H1 (cell line): ENCODE results near the gene MDFIC. TPM values are rescaled to one million over a fixed set of nuclear protein-coding genes. Genes with fewer than 3 reads are reported as not detected.

Source experiments
- CHD7 ChIP-seq: fragments of 300-600 bp; sonication (generic); IDR thresholded peaks from 2 replicates; pipeline ENCODE4 v1.7.1; 2012; ENCODE audit warnings: low read length, moderate library complexity, mild to moderate bottlenecking, inconsistent platforms; ENCODE audit not compliant: insufficient replicate concordance
- CTCF ChIP-seq, 3 experiments: IDR thresholded peaks; 1 replicate in 2 of 3; 2 replicates in 1 of 3; pipeline versions ENCODE4 v1.5.1 to v1.6.1; 2011; ENCODE audit warnings: low read length in 3 of 3, mild to moderate bottlenecking in 3 of 3, inconsistent platforms in 2 of 3, low read depth in 1 of 3, moderate library complexity in 1 of 3; ENCODE audit not compliant: insufficient read depth in 1 of 3; ENCODE audit errors: control extremely low read depth in 1 of 3
- GTF2F1 ChIP-seq: IDR thresholded peaks from 2 replicates; pipeline ENCODE4 v1.6.1; 2012; ENCODE audit warnings: low read depth, low read length, improper control_type of control experiment, borderline replicate concordance
- SP4 ChIP-seq: IDR thresholded peaks from 2 replicates; pipeline ENCODE4 v1.6.1; 2012; ENCODE audit warnings: low read length, inconsistent platforms
- polyA plus RNA-seq, 7 experiments: library from polyadenylated mRNA; depleted of rRNA in 3 of 7; stranded (reverse) in 5 of 7; unstranded in 2 of 7; fragments of >200 nt in 5 of 7; fragments of 200-250 nt in 2 of 7; gene quantifications; 1 replicate in 5 of 7; 2 replicates in 1 of 7; 4 replicates in 1 of 7; pipeline versions ENCODE4 v1.2.1 to v1.2.3, GENCODE V29; 2011 to 2013; ENCODE audit warnings: missing spikeins in 2 of 7, mixed read lengths in 2 of 7
- total RNA-seq: library from RNA; stranded (reverse); fragmentation: NEBNext Ultra II Directional; extraction: Animal tissue kit (Norgen Biotek cat#: 25700); gene quantifications from 2 replicates; pipeline ENCODE4 v1.2.1, GENCODE V29; 2021

Gene MDFIC
- total and polyA plus RNA-seq, 2 of the 8 experiments (the other 6 are each of a cell fraction or from before 2014, with no cell fraction given), result 2.3 to 11.4 TPM

- TF ChIP-seq CHD7 (no peak), SP4 (no peak), GTF2F1 (no peak), CTCF (IDR thresholded peaks at IDR 0.05; ENCODE audit: control extremely low read depth in 1 of 3, insufficient read depth in 1 of 3, low read depth in 1 of 3, low read length in 3 of 3) (no peak)
- TF ChIP-seq, all 59 proteins: peak for 0
These were observed 130.8 kb downstream of the MDFIC start (continued) for GRCh38 chr7:115052706-115053105.
